ENCODE data around the gene ZMYND12. TPM values are rescaled to one million over a fixed set of nuclear protein-coding genes. Genes with fewer than 3 reads are reported as not detected.

Gene ZMYND12
- total RNA-seq, 1 donor from 2014 or later: 0.40 TPM

- peak; percentile 63 for DNase-seq (ENCODE audit: low read depth, low spot score)
Observed at GRCh38 chr1:42439940-42440339, 15.9 kb downstream of the ZMYND12 start.

DNA sequence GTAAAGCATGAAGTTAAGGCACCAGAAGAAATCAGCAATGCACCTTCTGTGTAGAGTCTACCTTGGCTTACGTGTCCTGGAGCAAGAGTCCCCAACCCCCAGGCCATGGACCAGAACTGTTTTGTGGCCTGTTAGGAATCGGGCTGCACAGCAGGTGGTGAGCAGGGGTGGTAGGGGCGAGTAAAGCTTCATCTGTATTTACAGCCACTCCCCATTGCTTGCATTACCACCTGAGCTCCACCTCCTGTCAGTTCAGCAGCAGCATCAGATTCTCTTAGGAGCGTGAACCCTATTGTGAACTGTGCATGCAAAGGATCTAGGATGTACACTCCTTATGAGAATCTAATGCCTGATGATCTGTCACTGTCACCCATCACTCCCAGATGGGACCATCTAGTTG, 21.5 kb downstream of the ZMYND12 start:
- DNase-seq (ENCODE audit: low read depth, low spot score): no peak

DNA sequence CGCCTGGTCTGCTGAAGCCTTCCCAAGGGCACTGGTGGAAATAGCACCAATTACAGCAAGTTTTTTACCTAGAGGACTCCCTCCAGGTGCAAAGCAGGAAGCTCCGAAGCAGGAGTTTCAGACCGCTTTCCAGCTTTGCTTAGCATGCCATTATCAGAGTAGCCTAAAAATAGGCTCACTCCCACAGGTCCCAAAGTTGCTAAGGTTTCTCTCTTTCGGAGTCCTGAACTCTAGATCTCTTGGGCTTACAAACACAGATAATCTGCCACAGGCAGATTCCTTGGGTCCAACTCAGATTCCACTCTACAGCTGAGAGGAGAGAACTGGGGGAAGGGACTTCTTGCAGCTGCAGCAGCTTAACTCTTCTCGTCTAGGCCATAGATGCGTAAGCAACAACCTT, 22.5 kb downstream of the ZMYND12 start:
- DNase-seq (ENCODE audit: low read depth, low spot score): no peak

DNA sequence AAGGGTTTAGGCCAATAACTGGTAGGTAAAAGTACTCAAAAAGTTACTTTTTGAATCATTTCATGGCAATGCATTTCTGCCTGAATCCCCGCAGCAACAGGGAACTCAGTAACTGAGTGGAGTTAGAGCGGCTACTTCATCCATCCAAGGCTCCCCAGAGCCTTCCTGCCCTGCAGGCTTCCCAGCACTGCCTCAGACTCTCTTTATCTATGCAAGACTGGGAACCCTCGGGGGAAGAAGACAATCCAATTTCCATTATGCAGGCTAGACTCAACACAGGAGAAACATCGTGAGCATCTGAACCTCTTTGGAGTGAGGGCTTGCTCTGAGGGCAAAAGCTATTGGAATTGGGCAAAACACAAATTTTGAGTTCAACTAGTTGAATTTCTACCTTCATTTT, 23.1 kb downstream of the ZMYND12 start:
- no peak for DNase-seq (ENCODE audit: low read depth, low spot score)

DNA sequence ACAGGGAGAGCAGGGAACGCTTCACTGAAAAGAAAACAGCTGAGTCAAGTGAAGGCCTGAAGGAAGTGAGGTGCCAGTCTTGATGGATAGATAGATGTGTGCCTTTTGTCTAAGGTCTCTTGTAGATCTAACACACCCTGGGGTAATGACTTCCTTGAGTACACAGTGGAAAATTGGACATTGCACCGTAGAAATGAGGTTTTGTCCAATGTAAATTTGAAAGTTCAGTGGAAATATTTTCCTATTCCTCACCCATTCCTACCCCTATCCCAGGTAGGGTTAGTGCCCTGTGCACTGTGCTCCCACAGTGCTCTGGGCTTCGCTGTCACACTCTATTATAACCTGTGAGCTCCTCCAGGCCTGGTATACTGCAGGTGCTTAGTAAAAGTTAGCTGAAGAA, 24.3 kb downstream of the ZMYND12 start:
- no peak for DNase-seq (ENCODE audit: low read depth, low spot score)

DNA sequence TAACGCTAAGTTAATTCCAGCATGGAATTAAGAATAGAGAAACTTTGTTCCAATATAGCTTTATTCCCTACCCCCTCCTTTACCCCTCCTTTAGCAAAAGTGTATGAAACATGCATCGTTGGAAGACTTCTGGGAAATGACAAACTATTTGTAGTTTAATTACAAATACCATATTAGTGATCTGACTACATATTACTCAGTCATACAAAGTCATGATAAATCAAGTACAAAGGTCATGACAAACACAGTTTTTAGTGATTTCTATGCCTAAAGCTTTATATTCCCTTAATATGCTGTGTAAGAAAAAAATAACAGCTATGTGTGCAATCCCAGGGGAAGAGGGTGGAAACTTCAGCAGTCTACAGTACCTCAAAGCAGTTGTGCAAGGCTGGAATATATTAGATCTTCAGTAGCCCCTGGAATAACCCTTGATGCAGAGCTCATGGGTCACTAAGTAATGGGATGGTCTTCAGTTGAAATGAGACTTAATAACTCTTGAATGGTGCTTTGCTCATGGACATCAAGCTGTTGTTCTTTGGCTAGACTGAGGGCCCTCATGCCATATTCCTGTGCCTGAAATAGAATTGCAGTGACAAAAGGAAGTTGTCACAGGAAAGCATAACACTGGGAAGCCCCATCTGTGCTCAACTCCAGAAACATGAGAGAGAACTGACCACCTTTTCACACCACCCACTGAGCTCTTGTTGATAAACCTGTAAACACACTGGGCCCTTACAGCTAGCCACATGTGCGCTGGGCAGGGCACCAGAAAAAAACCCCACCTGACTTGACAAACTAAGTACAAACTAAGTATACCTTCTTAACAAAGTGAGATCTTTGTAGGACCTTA, 25.3 kb downstream of the ZMYND12 start:
- no peak for DNase-seq (ENCODE audit: low read depth, low spot score)

DNA sequence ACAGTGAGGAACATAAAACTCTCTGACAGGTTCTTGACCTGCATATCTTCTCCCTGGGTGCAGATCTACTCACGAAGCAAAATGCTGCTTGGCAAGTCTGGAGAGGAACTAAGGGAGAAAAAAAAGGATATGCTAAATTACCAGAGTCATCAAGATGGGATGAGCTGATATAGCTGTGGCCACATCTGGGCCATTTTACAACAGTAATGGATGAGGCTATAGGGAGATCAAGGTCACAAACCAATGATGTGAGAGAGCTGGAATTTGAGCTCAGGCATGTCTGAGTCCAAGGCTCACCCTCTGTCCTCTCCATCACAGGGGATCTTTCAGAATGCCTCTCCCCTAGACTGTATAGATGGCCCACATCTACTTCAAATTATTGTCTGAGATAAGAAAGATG, 26.2 kb downstream of the ZMYND12 start:
- DNase-seq (ENCODE audit: low read depth, low spot score): no peak

GRCh38 chr1:42427240-42427639, 28.6 kb downstream of the ZMYND12 start:
- DNase-seq (ENCODE audit: low read depth, low spot score): peak; percentile 56

DNA sequence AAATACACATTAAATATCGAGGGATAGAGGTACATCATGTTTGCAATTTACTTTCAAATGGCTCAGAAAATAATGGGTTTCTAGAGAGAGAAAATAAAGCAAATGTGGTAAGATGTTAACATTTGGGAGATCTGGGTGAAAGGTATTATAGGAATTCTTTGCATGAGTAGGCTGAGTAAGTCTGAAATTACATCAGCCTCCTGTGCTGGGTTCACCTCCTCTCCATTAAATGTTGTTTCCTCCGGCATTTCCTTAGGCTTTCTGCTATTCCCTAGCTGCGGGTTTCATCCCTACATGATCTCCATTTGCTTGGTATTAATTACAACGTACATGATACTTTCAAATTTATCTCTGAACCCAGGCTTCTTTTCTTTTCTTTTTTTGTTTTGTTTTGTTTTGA, 31.6 kb downstream of the ZMYND12 start:
- DNase-seq (ENCODE audit: low read depth, low spot score): no peak

- no peak for DNase-seq (ENCODE audit: low read depth, low spot score)
Observed at GRCh38 chr1:42423681-42424080, 32.1 kb downstream of the ZMYND12 start.

DNA sequence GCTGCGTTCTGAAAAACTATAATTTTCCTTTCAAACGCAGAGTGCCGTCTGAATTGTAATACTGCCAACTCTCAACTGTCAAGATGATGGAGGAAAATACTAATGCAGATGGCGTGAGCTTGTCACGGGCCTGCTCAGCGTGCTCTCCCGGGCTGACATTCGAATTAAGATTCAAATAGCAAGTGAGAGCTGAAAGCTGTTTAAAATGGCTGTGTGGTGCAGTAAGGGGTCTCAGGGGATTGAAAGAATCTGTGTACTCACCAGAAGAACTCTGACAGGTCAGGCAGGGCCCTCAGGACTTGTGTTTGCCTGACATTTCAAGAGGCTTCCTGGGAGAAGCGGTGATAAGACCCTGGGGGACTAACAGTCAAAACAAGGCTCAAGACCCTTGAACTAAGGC, 33.1 kb downstream of the ZMYND12 start:
- DNase-seq (ENCODE audit: low read depth, low spot score): no peak

DNA sequence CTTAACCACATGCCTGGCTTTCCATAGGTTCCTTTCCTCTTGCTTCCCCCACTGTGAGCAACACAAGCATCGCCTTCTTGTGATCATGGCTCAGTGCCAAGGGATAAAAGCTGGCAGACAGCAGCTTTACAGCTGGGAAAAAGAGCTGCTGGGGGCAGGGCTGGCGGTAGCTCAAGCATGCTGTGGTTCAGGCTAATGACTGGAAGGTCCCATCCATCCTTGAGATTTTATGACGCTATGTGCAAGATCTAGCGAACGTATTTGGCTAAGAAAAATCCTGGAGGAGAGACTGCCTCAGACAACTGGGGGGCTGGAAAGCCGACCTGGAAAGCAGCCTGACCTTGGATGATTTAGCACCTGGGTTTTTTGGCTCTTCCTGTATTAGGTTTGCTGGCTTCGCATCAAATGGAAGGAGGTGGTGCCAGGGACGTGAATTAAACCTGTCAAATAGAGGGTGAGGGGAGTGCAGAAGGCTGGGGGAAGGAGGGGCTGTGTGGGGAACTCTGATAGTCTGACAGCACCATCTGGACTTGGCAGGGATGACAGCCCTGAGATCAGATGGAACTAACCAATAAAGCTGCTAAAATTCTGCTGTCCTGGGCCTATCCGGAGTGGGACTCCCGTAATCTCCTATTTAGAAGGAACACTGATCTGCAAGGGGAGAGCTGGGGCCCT, 34.8 kb downstream of the ZMYND12 start:
- DNase-seq (ENCODE audit: low read depth, low spot score): peak; percentile 33

- no peak for DNase-seq (ENCODE audit: low read depth, low spot score)
Observed at GRCh38 chr1:42420121-42420520, 35.7 kb downstream of the ZMYND12 start.

DNA sequence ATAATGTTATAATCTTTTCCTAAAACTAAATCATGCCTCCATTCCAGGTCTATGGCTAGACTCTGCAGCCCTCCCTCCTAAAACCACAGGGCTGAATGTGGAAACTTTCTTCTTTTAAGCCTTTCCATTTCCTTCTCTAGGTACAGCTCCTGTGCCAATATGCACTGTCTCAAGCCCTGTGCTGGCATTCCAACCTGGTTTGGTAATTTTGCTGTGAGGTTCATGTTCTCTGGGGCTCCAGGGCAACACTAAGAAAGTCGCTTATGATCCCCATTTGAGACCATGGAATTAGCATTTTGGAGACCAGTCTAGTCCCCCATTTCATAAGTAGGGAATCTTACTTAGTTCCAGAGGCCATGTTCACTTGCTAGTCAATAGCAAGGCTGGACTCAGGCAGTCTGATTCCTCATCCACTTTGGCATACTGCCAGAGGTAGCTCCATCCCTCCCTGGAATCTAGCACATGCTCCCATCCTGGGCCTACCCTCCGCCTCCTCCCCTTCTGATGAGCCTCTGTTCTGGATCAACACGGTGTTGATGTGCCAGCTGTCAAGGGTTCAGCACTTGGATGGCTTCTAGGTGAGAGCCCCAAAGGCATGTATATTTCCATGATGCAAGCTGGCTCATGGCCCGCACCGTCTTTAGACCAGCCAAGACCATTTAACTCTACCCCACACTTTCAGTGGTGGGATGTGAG, 36.5 kb downstream of the ZMYND12 start:
- no peak for DNase-seq (ENCODE audit: low read depth, low spot score)

DNA sequence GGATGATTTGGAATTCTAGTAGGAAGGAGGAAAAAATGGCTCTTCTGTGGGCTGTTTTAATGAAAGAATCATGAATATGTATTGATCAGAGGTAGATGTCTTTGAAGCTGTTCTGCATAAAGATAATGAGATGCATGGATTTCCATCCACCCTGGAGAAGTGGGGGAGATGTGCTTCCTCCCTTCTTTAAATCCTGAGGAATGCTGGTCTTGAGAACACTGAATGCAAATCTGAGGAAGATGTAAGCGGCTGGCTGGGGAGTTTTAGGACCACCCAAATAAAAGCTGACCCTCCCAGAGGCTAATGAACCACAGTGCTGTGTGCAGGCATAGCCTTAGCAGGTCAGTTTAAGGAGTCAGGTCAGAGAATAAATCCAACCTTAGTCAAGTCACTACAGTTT, 37.3 kb downstream of the ZMYND12 start:
- no peak for DNase-seq (ENCODE audit: low read depth, low spot score)

DNA sequence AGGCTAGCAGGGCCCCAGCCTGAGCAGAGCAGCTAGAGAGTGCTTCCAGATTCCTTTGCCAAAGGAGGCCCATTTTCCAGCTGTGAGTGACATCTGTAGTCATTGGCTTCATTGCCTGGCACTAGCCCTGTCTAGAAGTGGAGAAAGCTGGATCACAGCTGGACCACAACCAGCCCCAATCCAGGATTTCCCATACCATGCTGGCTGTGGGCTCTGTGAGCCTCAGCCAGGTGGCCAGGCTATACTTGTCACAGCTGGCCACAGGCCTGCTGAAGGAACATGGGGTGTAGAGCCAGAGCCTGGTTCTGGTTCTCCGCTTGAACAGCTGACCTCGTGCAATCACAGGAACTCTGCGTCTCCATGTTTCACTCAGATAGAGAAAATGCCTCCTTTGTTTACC, 38.7 kb downstream of the ZMYND12 start:
- no peak for DNase-seq (ENCODE audit: low read depth, low spot score)

GRCh38 chr1:42414551-42415496, 41.0 kb downstream of the ZMYND12 start:
- no peak for DNase-seq (ENCODE audit: low read depth, low spot score)

DNA sequence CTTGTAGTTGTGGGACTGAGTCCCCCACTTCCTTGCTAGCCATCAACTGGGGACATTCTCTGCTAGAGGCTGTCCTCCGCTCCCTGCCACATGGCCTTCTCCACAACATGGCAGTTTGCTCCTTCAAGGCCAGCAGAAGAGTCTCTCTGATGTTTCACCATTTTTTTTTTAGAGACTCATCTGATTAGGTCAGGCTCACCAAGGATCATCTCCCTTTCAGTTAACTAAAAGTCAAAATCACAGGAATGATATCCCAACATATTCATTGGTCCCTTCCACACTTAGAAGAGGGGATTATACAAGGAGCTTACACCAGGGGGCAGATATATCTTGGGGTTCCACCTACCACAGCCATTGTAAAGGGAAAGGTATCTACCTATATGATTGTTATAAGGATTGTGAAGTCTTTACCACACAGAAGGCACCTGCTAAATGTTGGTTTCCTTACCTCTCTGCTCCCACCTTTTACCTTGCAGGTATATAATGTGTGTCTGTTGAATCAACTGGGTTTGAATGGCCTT, 51.9 kb downstream of the ZMYND12 start:
- DNase-seq (ENCODE audit: low read depth, low spot score): no peak

DNA sequence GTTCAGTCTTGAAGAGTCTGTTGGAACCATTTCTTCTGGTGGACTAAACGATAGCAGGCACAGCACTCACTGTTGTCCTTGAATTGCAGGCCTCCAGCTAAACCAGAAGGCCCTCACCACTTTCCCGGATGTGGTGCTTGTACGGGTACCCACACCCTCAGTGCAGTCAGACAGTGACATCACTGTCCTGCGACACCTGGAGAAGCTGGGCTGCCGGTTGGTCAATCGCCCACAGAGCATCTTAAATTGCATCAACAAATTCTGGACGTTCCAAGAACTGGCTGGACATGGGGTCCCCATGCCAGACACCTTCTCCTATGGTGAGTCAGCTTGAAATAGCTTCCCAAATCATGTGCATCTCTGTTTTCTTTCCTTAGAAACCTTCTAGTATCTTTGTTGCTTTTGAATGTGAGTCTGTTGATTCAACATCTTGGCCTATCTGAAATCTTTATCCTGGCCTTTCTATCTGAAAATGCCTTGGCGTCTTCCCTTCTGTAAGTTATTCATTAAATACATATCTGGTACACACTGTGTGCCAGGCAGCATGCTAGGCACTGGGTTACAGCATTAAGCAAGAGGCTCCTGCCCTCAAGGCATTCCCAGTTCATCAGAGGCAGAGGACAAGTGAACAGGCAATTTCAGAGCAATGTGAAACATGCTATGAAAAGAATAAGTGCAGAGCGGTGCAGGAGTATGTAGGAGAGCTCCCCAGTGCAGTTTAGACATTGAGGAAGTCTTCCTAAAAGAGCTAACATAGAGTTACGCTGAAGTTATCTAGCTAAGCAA, 56.3 kb downstream of the ZMYND12 start:
- DNase-seq (ENCODE audit: low read depth, low spot score): no peak
